A549 (cell line): Measurements from ENCODE around the gene GPR108.

Experiments used
- ATOH8 ChIP-seq: fragments of 250-450 bp; sonication (Bioruptor Pico); IDR thresholded peaks from 2 replicates; pipeline ENCODE4 v1.5.0; 2020; ENCODE audit warnings: low read depth, mild to moderate bottlenecking, moderate library complexity
- BHLHE40 ChIP-seq: IDR thresholded peaks from 2 replicates; pipeline ENCODE4 v1.6.1; 2012; ENCODE audit warnings: low read depth, low read length, inconsistent platforms
- CEBPB ChIP-seq, 2 experiments: fragments of >200 bp in 1 of 2; sonication (Bioruptor Twin) in 1 of 2; formaldehyde crosslinking in 1 of 2; IDR thresholded peaks; 2 replicates each; pipeline ENCODE4 v1.6.1; 2012 to 2016
- CTCF ChIP-seq: fragments of >200 bp; sonication (Bioruptor Twin); formaldehyde crosslinking; IDR thresholded peaks from 3 replicates; pipeline ENCODE4 v1.5.1; 2016
- ELK1 ChIP-seq: fragments of 150-350 bp; IDR thresholded peaks from 2 replicates; pipeline ENCODE4 v1.6.1; 2014; ENCODE audit warnings: low read depth, mild to moderate bottlenecking, low read length
- MAFK ChIP-seq: fragments of 450-650 bp; IDR thresholded peaks from 2 replicates; pipeline ENCODE4 v1.6.1; 2014; ENCODE audit not compliant: partially characterized antibody
- MYC ChIP-seq: IDR thresholded peaks from 2 replicates; pipeline ENCODE4 v1.6.1; 2012; ENCODE audit warnings: mild to moderate bottlenecking, inconsistent platforms, low read length, improper control_type of control experiment, borderline replicate concordance
- PBX3 ChIP-seq: IDR thresholded peaks from 2 replicates; pipeline ENCODE4 v1.6.1; 2012
- POLR2A ChIP-seq: IDR thresholded peaks from 2 replicates; pipeline ENCODE4 v1.6.1; 2012; ENCODE audit warnings: mild to moderate bottlenecking, low read length
- RAD21 ChIP-seq, 2 experiments: fragments of >200 bp in 1 of 2; sonication (Bioruptor Twin) in 1 of 2; formaldehyde crosslinking in 1 of 2; IDR thresholded peaks in 1 of 2; conservative IDR thresholded peaks in 1 of 2; 2 replicates in 1 of 2; 3 replicates in 1 of 2; pipeline ENCODE4 v1.6.1; 2012 to 2018; ENCODE audit warnings: inconsistent platforms in 1 of 2
- REST ChIP-seq: fragments of 200-600 bp; sonication (generic); IDR thresholded peaks from 2 replicates; pipeline ENCODE4 v1.6.1; 2016; ENCODE audit warnings: antibody characterized with exemption, mild to moderate bottlenecking, moderate library complexity
- RFX5 ChIP-seq: fragments of 450-650 bp; IDR thresholded peaks from 2 replicates; pipeline ENCODE4 v1.7.1; 2014; ENCODE audit warnings: antibody characterized with exemption, mild to moderate bottlenecking, moderate library complexity
- USF2 ChIP-seq: fragments of 450-650 bp; IDR thresholded peaks from 2 replicates; pipeline ENCODE4 v1.6.1; 2014; ENCODE audit warnings: antibody characterized with exemption

GRCh38 chr19:6719992-6720368 is 17.4 kb downstream of the GPR108 start:
- TF ChIP-seq REST: no peak
- TF ChIP-seq CTCF: no peak
- TF ChIP-seq POLR2A: no peak
- TF ChIP-seq ATOH8 (CRISPR knock-in tag): no peak
- TF ChIP-seq RAD21 (conservative IDR thresholded peaks at IDR 0.05 in 1 of 2, IDR thresholded peaks at IDR 0.05 in 1 of 2): no peak
- no peak for TF ChIP-seq PBX3
- no peak for TF ChIP-seq CEBPB (IDR thresholded peaks at IDR 0.05)
- TF ChIP-seq MAFK: no peak
- TF ChIP-seq RFX5: no peak
- no peak for TF ChIP-seq BHLHE40
- TF ChIP-seq ELK1: no peak
- TF ChIP-seq MYC: no peak
- no peak for TF ChIP-seq USF2
